Panc1 (cell line): Measurements from ENCODE around the gene CYBA. TPM values are rescaled to one million over a fixed set of nuclear protein-coding genes. Genes with fewer than 3 reads are reported as not detected.

Experiments used
- ATAC-seq: fragments of 200-7000 bp; cut with Tn5 transposase; 2 replicates; pipeline ENCODE4 v1.9.1; 2020; ENCODE audit warnings: mild to moderate bottlenecking, moderate library complexity
- BruUV-seq: library from RNA; stranded (reverse); fragments of 400-500 nt; replicated peaks from 2 replicates; lab custom pipeline; 2021; lab: Mats Ljungman, UMichigan
- CTCF ChIA-PET: fragments of 300-600 bp; sonication (Branson Sonifier 250); formaldehyde crosslinking; loops from one replicate; lab custom pipeline; 2022; ENCODE audit warnings: antibody characterized with exemption; lab: Charles Lee
- POLR2A ChIA-PET: fragments of 300-600 bp; sonication (Branson Sonifier 250); formaldehyde crosslinking; loops from one replicate; lab custom pipeline; 2022; ENCODE audit warnings: antibody characterized with exemption; lab: Charles Lee
- DNase-seq: peaks from one replicate; pipeline ENCODE4 v3.0.0-alpha.2; 2010; ENCODE audit warnings: low read depth, low spot score
- H3K27ac ChIP-seq: 2 replicates; pipeline ENCODE4 v1.5.1; 2011; ENCODE audit warnings: mild to moderate bottlenecking, low read length, inconsistent platforms
- H3K27me3 ChIP-seq: fragments of 200-500 bp; sonication (Bioruptor generic); 2 replicates; pipeline ENCODE4 v1.6.0; 2014; ENCODE audit warnings: low read length, inconsistent platforms; ENCODE audit not compliant: control insufficient read depth, insufficient read depth
- H3K36me3 ChIP-seq: fragments of 200-500 bp; sonication (Bioruptor generic); 2 replicates; pipeline ENCODE4 v1.5.1; 2014; ENCODE audit warnings: inconsistent platforms, mild to moderate bottlenecking, low read length, moderate library complexity; ENCODE audit not compliant: control insufficient read depth, insufficient read depth
- H3K4me1 ChIP-seq: 2 replicates; pipeline ENCODE4 v1.5.1; 2011; ENCODE audit warnings: inconsistent platforms, mild to moderate bottlenecking, low read length, moderate library complexity; ENCODE audit not compliant: control insufficient read depth, insufficient read depth
- H3K4me3 ChIP-seq, 2 experiments: 2 replicates each; pipeline ENCODE4 v1.5.1; 2011 to 2012; ENCODE audit warnings: low read depth in 2 of 2, low read length in 2 of 2, mild to moderate bottlenecking in 2 of 2, inconsistent platforms in 1 of 2, moderate library complexity in 1 of 2
- H3K9me3 ChIP-seq: fragments of 200-500 bp; sonication (Bioruptor generic); 2 replicates; pipeline ENCODE4 v1.5.1; 2014; ENCODE audit warnings: low read depth, mild to moderate bottlenecking, inconsistent platforms, low read length, moderate library complexity; ENCODE audit not compliant: control insufficient read depth, insufficient read depth
- POLR2AphosphoS5 ChIP-seq: IDR thresholded peaks from 2 replicates; pipeline ENCODE4 v1.6.1; 2012; ENCODE audit warnings: mild to moderate bottlenecking, low read depth, low read length, moderate library complexity
- SIN3A ChIP-seq: IDR thresholded peaks from 2 replicates; pipeline ENCODE4 v1.6.1; 2012; ENCODE audit warnings: low read depth, mild to moderate bottlenecking, low read length, moderate library complexity, borderline replicate concordance; ENCODE audit not compliant: insufficient read depth
- TCF7L2 ChIP-seq: IDR thresholded peaks from 2 replicates; pipeline ENCODE4 v1.6.1; 2011; ENCODE audit warnings: mild to moderate bottlenecking, low read depth, low read length, inconsistent platforms
- in situ Hi-C: cut with HindIII; loops from 2 replicates; pipeline ENCODE4 v1.10.0; 2016; ENCODE audit warnings: low sequenced_read_pairs, low pct_unique_long_range_greater_than_20kb
- intact Hi-C: fragments of 100-400 bp; cut with micrococcal nuclease; formaldehyde crosslinking; loops from one replicate; pipeline ENCODE4 v1.10.0; 2022; ENCODE audit not compliant: unreplicated experiment
- total RNA-seq: library from RNA; stranded (reverse); gene quantifications from one replicate; pipeline ENCODE4 v1.2.1, GENCODE V29; 2021; ENCODE audit not compliant: unreplicated experiment
- TF ChIP-seq, protein P1 (sequence below): fragments of 450-650 bp; IDR thresholded peaks from 2 replicates; pipeline ENCODE4 v1.5.1; 2017; ENCODE audit warnings: mild to moderate bottlenecking
- TF ChIP-seq, protein P2 (sequence below), 2 experiments: IDR thresholded peaks; 2 replicates each; pipeline ENCODE4 v1.6.1; 2011 to 2012; ENCODE audit warnings: low read depth in 2 of 2, control low read depth in 1 of 2, low read length in 1 of 2, mild to moderate bottlenecking in 1 of 2, moderate library complexity in 1 of 2; ENCODE audit not compliant: insufficient read depth in 1 of 2

Gene CYBA
- total RNA-seq, 1 experiment from 2014 or later: 233 TPM

DNA sequence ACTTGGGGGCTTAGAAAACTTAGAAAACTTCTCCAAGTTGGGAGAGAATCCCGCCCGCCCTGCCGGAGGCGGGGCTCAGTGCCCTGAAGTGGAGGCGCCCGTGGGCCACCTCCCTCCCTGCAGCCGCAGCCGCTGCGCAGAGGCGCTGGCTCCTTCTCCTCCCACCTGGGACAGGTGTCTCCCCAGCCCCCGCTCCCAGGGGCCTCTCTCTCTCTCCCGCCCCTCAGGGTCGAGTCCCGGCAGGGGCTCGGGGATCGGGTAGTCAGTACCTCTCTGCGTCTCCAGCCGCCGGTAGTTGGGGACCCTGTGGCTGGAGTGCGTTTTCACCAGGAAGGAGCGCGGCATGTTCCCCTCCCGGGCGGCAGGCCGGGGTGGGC is 35.2 kb upstream of the CYBA start:
- H3K4me1 ChIP-seq: no peaks in the 10 kb centered on the region; the same call in 1 of the 2 replicates
- DNase-seq (no peak), ATAC-seq (peak; percentile 54)
- no peaks in the 10 kb centered on the region for H3K27me3 ChIP-seq
- in situ Hi-C loops: no loop called here
- H3K27ac ChIP-seq: no peak overlapping the region
- no peaks in the 10 kb centered on the region for H3K9me3 ChIP-seq
- TF ChIP-seq, protein P1, sequence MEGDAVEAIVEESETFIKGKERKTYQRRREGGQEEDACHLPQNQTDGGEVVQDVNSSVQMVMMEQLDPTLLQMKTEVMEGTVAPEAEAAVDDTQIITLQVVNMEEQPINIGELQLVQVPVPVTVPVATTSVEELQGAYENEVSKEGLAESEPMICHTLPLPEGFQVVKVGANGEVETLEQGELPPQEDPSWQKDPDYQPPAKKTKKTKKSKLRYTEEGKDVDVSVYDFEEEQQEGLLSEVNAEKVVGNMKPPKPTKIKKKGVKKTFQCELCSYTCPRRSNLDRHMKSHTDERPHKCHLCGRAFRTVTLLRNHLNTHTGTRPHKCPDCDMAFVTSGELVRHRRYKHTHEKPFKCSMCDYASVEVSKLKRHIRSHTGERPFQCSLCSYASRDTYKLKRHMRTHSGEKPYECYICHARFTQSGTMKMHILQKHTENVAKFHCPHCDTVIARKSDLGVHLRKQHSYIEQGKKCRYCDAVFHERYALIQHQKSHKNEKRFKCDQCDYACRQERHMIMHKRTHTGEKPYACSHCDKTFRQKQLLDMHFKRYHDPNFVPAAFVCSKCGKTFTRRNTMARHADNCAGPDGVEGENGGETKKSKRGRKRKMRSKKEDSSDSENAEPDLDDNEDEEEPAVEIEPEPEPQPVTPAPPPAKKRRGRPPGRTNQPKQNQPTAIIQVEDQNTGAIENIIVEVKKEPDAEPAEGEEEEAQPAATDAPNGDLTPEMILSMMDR: no peak
- TF ChIP-seq, protein P2, sequence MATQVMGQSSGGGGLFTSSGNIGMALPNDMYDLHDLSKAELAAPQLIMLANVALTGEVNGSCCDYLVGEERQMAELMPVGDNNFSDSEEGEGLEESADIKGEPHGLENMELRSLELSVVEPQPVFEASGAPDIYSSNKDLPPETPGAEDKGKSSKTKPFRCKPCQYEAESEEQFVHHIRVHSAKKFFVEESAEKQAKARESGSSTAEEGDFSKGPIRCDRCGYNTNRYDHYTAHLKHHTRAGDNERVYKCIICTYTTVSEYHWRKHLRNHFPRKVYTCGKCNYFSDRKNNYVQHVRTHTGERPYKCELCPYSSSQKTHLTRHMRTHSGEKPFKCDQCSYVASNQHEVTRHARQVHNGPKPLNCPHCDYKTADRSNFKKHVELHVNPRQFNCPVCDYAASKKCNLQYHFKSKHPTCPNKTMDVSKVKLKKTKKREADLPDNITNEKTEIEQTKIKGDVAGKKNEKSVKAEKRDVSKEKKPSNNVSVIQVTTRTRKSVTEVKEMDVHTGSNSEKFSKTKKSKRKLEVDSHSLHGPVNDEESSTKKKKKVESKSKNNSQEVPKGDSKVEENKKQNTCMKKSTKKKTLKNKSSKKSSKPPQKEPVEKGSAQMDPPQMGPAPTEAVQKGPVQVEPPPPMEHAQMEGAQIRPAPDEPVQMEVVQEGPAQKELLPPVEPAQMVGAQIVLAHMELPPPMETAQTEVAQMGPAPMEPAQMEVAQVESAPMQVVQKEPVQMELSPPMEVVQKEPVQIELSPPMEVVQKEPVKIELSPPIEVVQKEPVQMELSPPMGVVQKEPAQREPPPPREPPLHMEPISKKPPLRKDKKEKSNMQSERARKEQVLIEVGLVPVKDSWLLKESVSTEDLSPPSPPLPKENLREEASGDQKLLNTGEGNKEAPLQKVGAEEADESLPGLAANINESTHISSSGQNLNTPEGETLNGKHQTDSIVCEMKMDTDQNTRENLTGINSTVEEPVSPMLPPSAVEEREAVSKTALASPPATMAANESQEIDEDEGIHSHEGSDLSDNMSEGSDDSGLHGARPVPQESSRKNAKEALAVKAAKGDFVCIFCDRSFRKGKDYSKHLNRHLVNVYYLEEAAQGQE (IDR thresholded peaks at IDR 0.05; ENCODE audit: insufficient read depth in 1 of 2, low read depth in 2 of 2, low read length in 1 of 2): no peak
- no peak for TF ChIP-seq SIN3A
- no peak for TF ChIP-seq POLR2AphosphoS5
- TF ChIP-seq TCF7L2: no peak
- H3K4me3 ChIP-seq: peak overlapping the region; percentile 45 to 58
- no peaks in the 10 kb centered on the region for H3K36me3 ChIP-seq
- POLR2A ChIA-PET: no interaction called here
- no TSS peak for BruUV-seq
- intact Hi-C loops: no loop called here
- CTCF ChIA-PET: no interaction called here

DNA sequence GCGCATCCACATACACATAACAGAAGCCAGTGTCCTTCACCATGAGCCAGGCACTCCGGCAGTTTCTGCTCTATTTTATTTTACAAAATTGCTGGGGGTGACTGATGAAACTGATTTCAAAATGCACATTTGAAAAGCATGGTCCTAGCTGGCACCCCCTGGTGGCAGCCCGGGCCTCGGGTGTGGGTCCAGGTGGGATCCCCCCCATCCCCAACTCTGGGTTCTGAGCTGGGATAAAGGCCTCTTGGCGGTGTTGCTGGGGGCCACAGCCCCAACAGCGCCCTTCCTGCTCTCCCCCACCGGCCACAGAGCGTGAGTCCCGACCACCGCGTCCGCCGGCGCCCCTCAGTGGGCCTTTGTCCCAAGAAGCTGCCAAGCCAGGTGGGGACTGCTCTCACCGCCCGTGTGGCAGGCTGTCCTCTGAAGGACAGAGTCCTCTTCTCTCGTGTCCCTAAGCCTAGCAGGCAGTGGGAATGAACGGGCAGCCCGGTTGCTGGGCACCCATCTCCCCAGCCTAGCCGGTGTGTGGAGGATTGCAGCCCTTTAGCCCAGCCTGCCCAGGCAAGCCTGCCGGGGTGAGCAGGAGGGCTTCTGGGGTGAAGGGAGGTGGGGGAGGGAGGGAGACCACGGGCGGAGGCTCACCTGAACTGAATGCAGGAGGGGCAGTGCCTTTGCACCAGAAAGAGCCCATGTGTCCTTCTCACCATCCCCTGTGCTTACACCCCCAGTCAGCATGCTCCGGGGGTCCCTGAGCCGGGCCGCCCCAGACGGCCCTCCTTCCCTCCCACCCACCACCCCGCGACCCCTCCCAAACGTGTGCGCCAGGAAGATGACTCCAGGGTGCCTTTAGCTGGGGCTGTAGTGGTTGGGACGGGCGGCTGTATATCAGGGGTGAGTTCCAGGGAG is 34.6 kb upstream of the CYBA start:
- ChIA-PET POLR2A (no interaction called here), CTCF (interaction anchor here (0.7 kb wide), 1 partner anchor 162 kb away, joined by 3 read pairs; no protein-coding TSS in a partner anchor)
- no TSS peak for BruUV-seq
- no peak overlapping the region for H3K27ac ChIP-seq
- in situ Hi-C loops (no loop called here), intact Hi-C loops (no loop called here)
- H3K4me1 ChIP-seq: no peaks in the 10 kb centered on the region; the same call in 1 of the 2 replicates
- no peaks in the 10 kb centered on the region for H3K36me3 ChIP-seq
- H3K9me3 ChIP-seq: no peaks in the 10 kb centered on the region
- H3K27me3 ChIP-seq: no peaks in the 10 kb centered on the region
- TF ChIP-seq, protein P2 (IDR thresholded peaks at IDR 0.05; ENCODE audit: insufficient read depth in 1 of 2, low read depth in 2 of 2, low read length in 1 of 2): no peak
- TF ChIP-seq, protein P1: peak; percentile 72; the same call in 1 of the 2 replicates
- peak overlapping the region; percentile 45 to 58 for H3K4me3 ChIP-seq
- ATAC-seq (peak; percentile 40), DNase-seq (no peak)
